Neuronal stem cell (in vitro differentiated cells): ENCODE measurements around the gene C4BPA.

ENCODE experiments used
- DNase-seq: peaks from one replicate; pipeline ENCODE4 v3.0.0-alpha.2; 2013; ENCODE audit warnings: low spot score
- H2AFZ ChIP-seq: one replicate; pipeline ENCODE4 v1.6.1; 2013; ENCODE audit warnings: mild to moderate bottlenecking, low read length, inconsistent platforms
- H2AK5ac ChIP-seq: 2 replicates; pipeline ENCODE4 v1.6.1; 2013; ENCODE audit warnings: low read depth, mild to moderate bottlenecking, inconsistent platforms, low read length, moderate library complexity, mixed read lengths
- H2BK120ac ChIP-seq: 2 replicates; pipeline ENCODE4 v1.6.1; 2013; ENCODE audit warnings: low read depth, mild to moderate bottlenecking, inconsistent platforms, low read length, moderate library complexity, mixed read lengths
- H2BK12ac ChIP-seq: one replicate; pipeline ENCODE4 v1.6.1; 2013; ENCODE audit warnings: low read length, inconsistent platforms
- H2BK15ac ChIP-seq: 2 replicates; pipeline ENCODE4 v1.6.1; 2013; ENCODE audit warnings: mild to moderate bottlenecking, low read length, inconsistent platforms, mixed read lengths
- H2BK5ac ChIP-seq: one replicate; pipeline ENCODE4 v1.6.1; 2013; ENCODE audit warnings: inconsistent platforms, mild to moderate bottlenecking, low read length, moderate library complexity
- H3K14ac ChIP-seq: one replicate; pipeline ENCODE4 v1.6.1; 2013; ENCODE audit warnings: low read length, inconsistent platforms
- H3K18ac ChIP-seq: 2 replicates; pipeline ENCODE4 v1.6.1; 2013; ENCODE audit warnings: low read length, inconsistent platforms
- H3K23ac ChIP-seq: 2 replicates; pipeline ENCODE4 v1.6.1; 2013; ENCODE audit warnings: low read depth, mild to moderate bottlenecking, mixed read lengths, low read length, inconsistent platforms; ENCODE audit not compliant: poor library complexity
- H3K27ac ChIP-seq: replicated peaks from 3 replicates; pipeline ENCODE4 v1.5.1; 2013; ENCODE audit warnings: low read length, inconsistent platforms
- H3K27me3 ChIP-seq, 3 experiments: 2 replicates each; pipeline ENCODE4 v1.6.1; 2013; ENCODE audit warnings: low read length in 3 of 3, mild to moderate bottlenecking in 2 of 3, inconsistent platforms in 1 of 3, low read depth in 1 of 3, mixed read lengths in 1 of 3, moderate library complexity in 1 of 3; ENCODE audit not compliant: control insufficient read depth in 3 of 3, insufficient read depth in 3 of 3
- H3K36me3 ChIP-seq, 2 donors: replicated peaks in 1 of 2; 2 replicates each; pipeline ENCODE4 v1.6.1; 2013; ENCODE audit warnings: low read length in 2 of 2; ENCODE audit not compliant: control insufficient read depth in 2 of 2, insufficient read depth in 2 of 2
- H3K4ac ChIP-seq: 2 replicates; pipeline ENCODE4 v1.6.1; 2013; ENCODE audit warnings: inconsistent platforms, mild to moderate bottlenecking, low read length, moderate library complexity
- H3K4me1 ChIP-seq, 2 donors: 1 replicate in 1 of 2; 2 replicates in 1 of 2; pipeline ENCODE4 v1.6.1; 2013; ENCODE audit warnings: low read length in 2 of 2, low read depth in 1 of 2; ENCODE audit not compliant: control insufficient read depth in 2 of 2, insufficient read depth in 1 of 2
- H3K4me2 ChIP-seq: one replicate; pipeline ENCODE4 v1.6.1; 2013; ENCODE audit warnings: mild to moderate bottlenecking, low read length, inconsistent platforms; ENCODE audit not compliant: insufficient read depth, poor library complexity, severe bottlenecking
- H3K4me3 ChIP-seq, 2 donors: 2 replicates each; pipeline ENCODE4 v1.5.1; 2013; ENCODE audit warnings: low read length in 2 of 2, mild to moderate bottlenecking in 2 of 2, inconsistent platforms in 1 of 2, moderate library complexity in 1 of 2
- H3K79me1 ChIP-seq: one replicate; pipeline ENCODE4 v1.6.1; 2013; ENCODE audit warnings: low read depth, mild to moderate bottlenecking, inconsistent platforms, low read length, moderate library complexity
- H3K9ac ChIP-seq: one replicate; pipeline ENCODE4 v1.6.1; 2013; ENCODE audit warnings: mild to moderate bottlenecking, low read depth, low read length, inconsistent platforms; ENCODE audit not compliant: poor library complexity
- H3K9me3 ChIP-seq, 2 donors: replicated peaks in 1 of 2; 2 replicates each; pipeline versions ENCODE3 to v1.6.1; 2013; ENCODE audit warnings: low read length in 2 of 2, mild to moderate bottlenecking in 2 of 2, inconsistent platforms in 1 of 2, low read depth in 1 of 2, mixed read lengths in 1 of 2, moderate library complexity in 1 of 2; ENCODE audit not compliant: control insufficient read depth in 2 of 2, insufficient read depth in 1 of 2
- H4K8ac ChIP-seq: one replicate; pipeline ENCODE4 v1.6.1; 2013; ENCODE audit warnings: low read depth, mild to moderate bottlenecking, inconsistent platforms, low read length, moderate library complexity
- H4K91ac ChIP-seq: one replicate; pipeline ENCODE4 v1.6.1; 2013; ENCODE audit warnings: low read length, low read depth, mild to moderate bottlenecking, inconsistent platforms; ENCODE audit not compliant: poor library complexity
- WGBS, 2 donors: extraction: QIAGEN DNeasy Blood & Tissue Kit; methylation state at CpG; one replicate each; pipeline ENCODE4 v1.1.7; 2013; ENCODE audit warnings: missing lambda C conversion rate in 2 of 2, mixed read lengths in 1 of 2; ENCODE audit not compliant: insufficient read length in 2 of 2, insufficient replicate concordance in 1 of 2; ENCODE audit errors: extremely low coverage in 2 of 2; 5-methylcytosine and 5-hydroxymethylcytosine counted together

Gene C4BPA

GRCh38 chr1:207130252-207131036 is 26.4 kb downstream of the C4BPA start:
- Histone ChIP-seq H3K9ac (no peak overlapping the region), H2BK120ac (no peak overlapping the region), H3K4me3 (no peak overlapping the region), H4K91ac (no peak overlapping the region), H2AFZ (no peak overlapping the region), H3K23ac (no peak overlapping the region), H2AK5ac (no peak overlapping the region), H3K14ac (no peak overlapping the region), H2BK15ac (no peak overlapping the region), H3K27me3 (peaks cover 0 to 3% (median 0%) of the 10 kb centered on the region in 3 experiments), H3K27ac (no peak overlapping the region), H4K8ac (no peak overlapping the region), H3K79me1 (no peaks in the 10 kb centered on the region), H2BK5ac (no peak overlapping the region), H3K4me1 (no peaks in the 10 kb centered on the region), H2BK12ac (no peak overlapping the region), H3K18ac (no peak overlapping the region), H3K4ac (no peak overlapping the region), H3K9me3 (peaks cover 0 to 5% of the 10 kb centered on the region in 2 donors), H3K36me3 (no peaks in the 10 kb centered on the region), H3K4me2 (no peak overlapping the region)
- no CpG with 5 or more reads among the region's 1 CpG for WGBS, 2 donors
- no peak for DNase-seq

DNA sequence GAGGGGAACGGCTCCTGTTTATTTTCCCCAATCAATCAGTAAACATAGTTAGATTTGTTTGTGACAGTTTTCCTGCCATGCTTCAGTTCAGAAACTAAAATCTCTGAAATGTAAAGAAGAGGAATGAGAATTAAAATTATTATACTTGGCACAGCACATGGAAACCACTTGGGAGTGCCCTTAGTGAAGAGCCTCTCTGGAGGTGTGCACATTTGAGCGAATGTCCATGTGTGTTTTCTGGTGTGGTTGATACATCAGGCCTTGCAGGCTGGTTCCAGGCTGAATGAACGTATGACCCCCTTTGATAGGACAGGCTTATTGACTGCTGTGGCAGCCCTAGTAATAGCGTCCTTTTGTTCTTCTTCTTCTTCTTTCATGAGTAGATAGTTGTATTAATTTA is 27.1 kb downstream of the C4BPA start:
- Histone ChIP-seq H4K91ac (no peak overlapping the region), H3K27ac (no peak overlapping the region), H3K79me1 (no peaks in the 10 kb centered on the region), H2AFZ (no peak overlapping the region), H2BK120ac (no peak overlapping the region), H3K4ac (no peak overlapping the region), H3K27me3 (peaks cover 0 to 3% (median 0%) of the 10 kb centered on the region in 3 experiments), H4K8ac (no peak overlapping the region), H3K14ac (no peak overlapping the region), H2BK15ac (no peak overlapping the region), H3K18ac (no peak overlapping the region), H3K4me1 (no peaks in the 10 kb centered on the region), H2BK5ac (no peak overlapping the region), H3K36me3 (no peaks in the 10 kb centered on the region), H3K23ac (no peak overlapping the region), H2AK5ac (no peak overlapping the region), H3K4me3 (no peak overlapping the region), H3K4me2 (no peak overlapping the region), H3K9ac (no peak overlapping the region), H3K9me3 (peaks cover 0 to 5% of the 10 kb centered on the region in 2 donors), H2BK12ac (no peak overlapping the region)
- no peak for DNase-seq
- WGBS, 2 donors = no CpG with 5 or more reads among the region's 4 CpGs

DNA sequence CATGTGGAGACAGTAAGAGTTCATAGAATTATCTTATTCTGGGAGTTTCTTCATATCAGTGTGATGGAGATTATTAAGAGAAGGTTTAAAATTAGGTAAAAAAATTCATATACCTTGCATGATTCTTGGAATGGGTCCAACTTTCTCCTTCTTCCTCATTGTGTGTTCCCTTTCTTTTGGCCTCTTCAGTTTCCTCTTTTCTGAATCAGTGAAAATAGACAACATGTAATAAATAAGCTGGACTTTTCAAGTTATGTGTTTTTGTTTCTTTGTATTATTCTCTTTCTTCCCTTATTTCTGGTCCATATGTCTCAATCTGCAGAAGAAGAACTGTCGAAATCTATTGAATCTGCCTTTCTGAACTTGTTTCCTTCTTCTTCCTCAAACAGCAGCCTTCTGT is 30.5 kb downstream of the C4BPA start:
- no peak overlapping the region for H3K18ac ChIP-seq
- no peak overlapping the region for H2BK15ac ChIP-seq
- no peaks in the 10 kb centered on the region for H3K79me1 ChIP-seq
- H3K27me3 ChIP-seq = peaks cover 0 to 3% (median 0%) of the 10 kb centered on the region in 3 experiments
- no CpG with 5 or more reads among the region's 1 CpG for WGBS, 2 donors
- no peak overlapping the region for H2AFZ ChIP-seq
- no peak overlapping the region for H3K14ac ChIP-seq
- no peak overlapping the region for H3K9ac ChIP-seq
- H3K9me3 ChIP-seq = no peaks in the 10 kb centered on the region
- H3K4me2 ChIP-seq = no peak overlapping the region
- no peaks in the 10 kb centered on the region for H3K36me3 ChIP-seq
- H3K4me1 ChIP-seq = no peaks in the 10 kb centered on the region
- no peak overlapping the region for H3K4ac ChIP-seq
- no peak overlapping the region for H4K8ac ChIP-seq
- no peak overlapping the region for H2AK5ac ChIP-seq
- H2BK5ac ChIP-seq = no peak overlapping the region
- no peak overlapping the region for H3K4me3 ChIP-seq
- H3K23ac ChIP-seq = no peak overlapping the region
- H4K91ac ChIP-seq = no peak overlapping the region
- H2BK12ac ChIP-seq = no peak overlapping the region
- DNase-seq = no peak
- H2BK120ac ChIP-seq = no peak overlapping the region
- no peak overlapping the region for H3K27ac ChIP-seq

- no peak for DNase-seq
- no peak overlapping the region for H4K8ac ChIP-seq
- no CpG with 5 or more reads among the region's 1 CpG for WGBS, 2 donors
- no peaks in the 10 kb centered on the region for H3K79me1 ChIP-seq
- H3K27ac ChIP-seq = no peak overlapping the region
- no peak overlapping the region for H2AFZ ChIP-seq
- H2AK5ac ChIP-seq = no peak overlapping the region
- H2BK12ac ChIP-seq = no peak overlapping the region
- H2BK120ac ChIP-seq = no peak overlapping the region
- H3K4me2 ChIP-seq = no peak overlapping the region
- no peaks in the 10 kb centered on the region for H3K36me3 ChIP-seq
- no peak overlapping the region for H2BK5ac ChIP-seq
- H3K18ac ChIP-seq = no peak overlapping the region
- H4K91ac ChIP-seq = no peak overlapping the region
- no peak overlapping the region for H3K14ac ChIP-seq
- no peak overlapping the region for H3K23ac ChIP-seq
- H3K9me3 ChIP-seq = no peaks in the 10 kb centered on the region
- no peak overlapping the region for H2BK15ac ChIP-seq
- no peaks in the 10 kb centered on the region for H3K27me3 ChIP-seq
- H3K4ac ChIP-seq = no peak overlapping the region
- no peak overlapping the region for H3K9ac ChIP-seq
- H3K4me3 ChIP-seq = no peak overlapping the region
- no peaks in the 10 kb centered on the region for H3K4me1 ChIP-seq
Measured at GRCh38 chr1:207139616-207140015, 35.6 kb downstream of the C4BPA start.
